OCI-LY7 (cell line): Measurements from ENCODE around the gene SPTBN2. TPM values are rescaled to one million over a fixed set of nuclear protein-coding genes. Genes with fewer than 3 reads are reported as not detected.

Experiments used
- BruUV-seq: library from RNA; stranded (reverse); fragments of 400-500 nt; replicated peaks from 2 replicates; lab custom pipeline; 2021; lab: Mats Ljungman, UMichigan
- CTCF ChIA-PET: fragments of 300-600 bp; sonication (Branson Sonifier 250); formaldehyde crosslinking; loops from one replicate; lab custom pipeline; 2022; ENCODE audit warnings: antibody characterized with exemption; ENCODE audit not compliant: unreplicated experiment; lab: Charles Lee
- POLR2A ChIA-PET: fragments of 300-600 bp; sonication (Branson Sonifier 250); formaldehyde crosslinking; loops from one replicate; lab custom pipeline; 2022; ENCODE audit warnings: antibody characterized with exemption; lab: Charles Lee
- DNase-seq: peaks from one replicate; pipeline ENCODE4 v3.0.0-alpha.2; 2015; ENCODE audit warnings: low spot score
- H2AFZ ChIP-seq: fragments of 200-600 bp; sonication (generic), shearing (Covaris generic); 2 replicates; pipeline ENCODE4 v1.6.1; 2014; ENCODE audit warnings: mild to moderate bottlenecking, antibody characterized with exemption, low read length, moderate library complexity
- H3K27ac ChIP-seq: fragments of 200-600 bp; sonication (generic); 2 replicates; pipeline ENCODE4 v1.5.1; 2014; ENCODE audit warnings: mixed run types, low read depth, mild to moderate bottlenecking, moderate library complexity, low read length, inconsistent platforms; ENCODE audit not compliant: poor library complexity, severe bottlenecking
- H3K36me3 ChIP-seq: fragments of 200-600 bp; sonication (generic); 2 replicates; pipeline ENCODE4 v1.6.1; 2014; ENCODE audit warnings: mild to moderate bottlenecking, antibody characterized with exemption, low read length, moderate library complexity, mixed read lengths; ENCODE audit not compliant: insufficient read depth
- H3K4me1 ChIP-seq: fragments of 200-600 bp; sonication (generic); 2 replicates; pipeline ENCODE4 v1.5.1; 2014; ENCODE audit warnings: mild to moderate bottlenecking, low read length; ENCODE audit not compliant: insufficient read depth, poor library complexity, severe bottlenecking
- H3K4me2 ChIP-seq: fragments of 200-600 bp; sonication (generic); 2 replicates; pipeline ENCODE4 v1.6.1; 2014; ENCODE audit warnings: mild to moderate bottlenecking, low read length
- H3K4me3 ChIP-seq: fragments of 200-600 bp; sonication (generic); 2 replicates; pipeline ENCODE4 v1.5.1; 2014; ENCODE audit warnings: mild to moderate bottlenecking, low read depth, low read length; ENCODE audit not compliant: poor library complexity, severe bottlenecking
- H3K79me2 ChIP-seq: fragments of 200-600 bp; sonication (generic); 2 replicates; pipeline ENCODE4 v1.6.1; 2016; ENCODE audit warnings: low read depth, mild to moderate bottlenecking, low read length, moderate library complexity, mixed read lengths; ENCODE audit not compliant: insufficient read depth
- H3K9me2 ChIP-seq: fragments of 200-600 bp; sonication (generic); 2 replicates; pipeline ENCODE4 v1.6.1; 2016; ENCODE audit warnings: mild to moderate bottlenecking, low read length, mixed read lengths; ENCODE audit not compliant: insufficient read depth
- H3K9me3 ChIP-seq: fragments of 200-600 bp; sonication (generic); 2 replicates; pipeline ENCODE4 v1.6.1; 2014; ENCODE audit warnings: mild to moderate bottlenecking, mixed run types, low read length, mixed read lengths
- H4K20me1 ChIP-seq: fragments of 200-600 bp; sonication (generic); 2 replicates; pipeline ENCODE4 v1.6.1; 2014; ENCODE audit warnings: mild to moderate bottlenecking, antibody characterized with exemption, low read length, moderate library complexity, mixed read lengths; ENCODE audit not compliant: insufficient read depth
- EZH2phosphoT487 ChIP-seq: fragments of 200-600 bp; sonication (generic); IDR thresholded peaks from 2 replicates; pipeline ENCODE4 v1.6.1; 2018; ENCODE audit warnings: low read depth, borderline replicate concordance, mild to moderate bottlenecking, mixed run types, antibody characterized with exemption, low read length, moderate library complexity, mixed read lengths
- intact Hi-C: fragments of 100-400 bp; cut with micrococcal nuclease; formaldehyde crosslinking; loops from one replicate; pipeline ENCODE4 v1.10.0; 2022; ENCODE audit not compliant: unreplicated experiment
- total RNA-seq, 2 experiments: library from RNA; depleted of rRNA in 1 of 2; stranded (reverse); fragments of >200 nt in 1 of 2; shearing (Covaris generic) in 1 of 2; gene quantifications; 2 replicates each; pipeline ENCODE4 v1.2.3, GENCODE V29; 2014 to 2022
- TF ChIP-seq, protein P1 (sequence below): fragments of 200-600 bp; sonication (generic); conservative IDR thresholded peaks from 2 replicates; pipeline ENCODE4 v1.5.1; 2014; ENCODE audit warnings: mild to moderate bottlenecking, antibody characterized with exemption, low read length, moderate library complexity, mixed read lengths

Gene SPTBN2
- total RNA-seq, 2 experiments from 2014 or later: 16.2 to 25.2 TPM

DNA sequence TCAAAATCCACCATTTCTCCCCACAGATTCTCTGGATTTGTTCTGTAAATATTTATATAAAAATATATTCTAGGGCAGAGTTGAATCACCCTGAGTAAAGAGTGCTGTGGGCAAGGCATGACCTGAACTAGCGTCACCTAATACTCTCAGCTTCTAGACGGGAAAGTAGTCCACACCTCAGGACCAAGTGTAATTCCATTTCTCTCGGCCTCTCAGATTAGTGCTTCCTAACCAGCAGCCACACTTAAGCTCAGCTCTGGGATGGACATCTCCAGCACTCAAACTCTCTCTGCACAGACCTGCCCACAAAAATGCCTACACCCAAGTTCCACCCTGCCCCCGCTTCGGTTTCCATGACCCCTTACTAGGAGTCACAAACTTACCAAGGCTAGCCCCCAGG, 5.3 kb downstream of the SPTBN2 start:
- ChIA-PET POLR2A (interaction anchor here (0.6 to 1.5 kb wide), 2 partner anchors 11 to 157 kb away, joined by 3 to 5 read pairs; no protein-coding TSS in a partner anchor), CTCF (no interaction called here)
- Histone ChIP-seq H3K27ac (no peak overlapping the region), H3K9me2 (no peaks in the 10 kb centered on the region), H3K79me2 (no peaks in the 10 kb centered on the region), H3K4me3 (no peak overlapping the region), H3K36me3 (no peaks in the 10 kb centered on the region), H3K4me1 (peaks cover 24% of the 10 kb centered on the region), H2AFZ (no peak overlapping the region), H3K4me2 (no peak overlapping the region), H4K20me1 (no peaks in the 10 kb centered on the region), H3K9me3 (no peaks in the 10 kb centered on the region)
- BruUV-seq: no TSS peak
- TF ChIP-seq EZH2phosphoT487: no peak
- TF ChIP-seq, protein P1, sequence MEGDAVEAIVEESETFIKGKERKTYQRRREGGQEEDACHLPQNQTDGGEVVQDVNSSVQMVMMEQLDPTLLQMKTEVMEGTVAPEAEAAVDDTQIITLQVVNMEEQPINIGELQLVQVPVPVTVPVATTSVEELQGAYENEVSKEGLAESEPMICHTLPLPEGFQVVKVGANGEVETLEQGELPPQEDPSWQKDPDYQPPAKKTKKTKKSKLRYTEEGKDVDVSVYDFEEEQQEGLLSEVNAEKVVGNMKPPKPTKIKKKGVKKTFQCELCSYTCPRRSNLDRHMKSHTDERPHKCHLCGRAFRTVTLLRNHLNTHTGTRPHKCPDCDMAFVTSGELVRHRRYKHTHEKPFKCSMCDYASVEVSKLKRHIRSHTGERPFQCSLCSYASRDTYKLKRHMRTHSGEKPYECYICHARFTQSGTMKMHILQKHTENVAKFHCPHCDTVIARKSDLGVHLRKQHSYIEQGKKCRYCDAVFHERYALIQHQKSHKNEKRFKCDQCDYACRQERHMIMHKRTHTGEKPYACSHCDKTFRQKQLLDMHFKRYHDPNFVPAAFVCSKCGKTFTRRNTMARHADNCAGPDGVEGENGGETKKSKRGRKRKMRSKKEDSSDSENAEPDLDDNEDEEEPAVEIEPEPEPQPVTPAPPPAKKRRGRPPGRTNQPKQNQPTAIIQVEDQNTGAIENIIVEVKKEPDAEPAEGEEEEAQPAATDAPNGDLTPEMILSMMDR: no peak
- intact Hi-C loops: no loop called here
- DNase-seq: no peak

DNA sequence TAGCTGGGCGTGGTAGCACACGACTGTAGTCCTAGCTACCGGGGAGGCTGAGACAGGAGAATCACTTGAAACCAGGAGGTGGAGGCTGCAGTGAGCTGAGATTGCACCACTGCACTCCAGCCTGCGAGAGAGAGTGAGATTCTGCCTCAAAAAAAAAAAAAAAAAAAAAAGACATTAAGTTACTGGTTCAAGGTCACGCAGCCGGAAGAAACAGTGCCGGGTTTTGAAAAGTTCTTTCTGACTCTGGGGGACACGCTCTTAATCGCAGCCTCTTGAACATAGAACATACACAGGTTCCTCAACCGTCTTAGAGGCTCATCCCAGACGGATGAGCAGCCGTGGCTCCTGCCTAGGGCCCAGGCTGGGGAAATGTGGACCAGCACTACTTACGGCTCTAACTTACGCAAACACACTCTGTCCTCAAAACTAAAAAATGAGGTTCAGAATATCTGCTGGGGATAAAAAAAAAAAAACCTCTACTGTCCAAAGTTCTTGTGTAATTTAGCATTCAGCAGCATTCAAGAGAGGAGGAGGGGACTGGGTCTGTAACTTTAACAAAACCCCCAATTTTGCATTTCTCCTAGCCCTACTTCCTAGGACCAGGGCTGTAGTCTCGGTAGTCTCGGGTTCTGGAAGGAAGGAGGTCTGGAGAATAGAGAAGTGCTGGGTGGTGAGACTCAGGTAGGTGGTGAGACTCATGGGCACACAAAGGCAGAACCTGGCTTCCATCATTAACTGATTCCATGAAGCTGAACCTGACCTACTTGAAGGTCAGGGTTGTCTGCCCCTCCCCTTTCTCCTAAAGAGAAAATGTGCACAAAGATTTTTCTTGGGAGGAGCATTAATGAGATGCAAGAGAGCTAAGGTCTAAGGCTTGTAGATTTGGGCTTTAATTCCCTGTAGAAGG, 6.0 kb downstream of the SPTBN2 start:
- ChIA-PET POLR2A (interaction anchor here (0.6 to 1.5 kb wide), 2 partner anchors 10 to 190 kb away, joined by 3 read pairs; no protein-coding TSS in a partner anchor), CTCF (no interaction called here)
- TF ChIP-seq, protein P1: no peak
- no peak for TF ChIP-seq EZH2phosphoT487
- Histone ChIP-seq H3K4me3 (no peak overlapping the region), H2AFZ (no peak overlapping the region), H3K9me2 (no peaks in the 10 kb centered on the region), H3K4me2 (no peak overlapping the region), H4K20me1 (no peaks in the 10 kb centered on the region), H3K9me3 (no peaks in the 10 kb centered on the region), H3K79me2 (no peaks in the 10 kb centered on the region), H3K4me1 (peaks cover 20% of the 10 kb centered on the region), H3K36me3 (no peaks in the 10 kb centered on the region), H3K27ac (no peak overlapping the region)
- DNase-seq: no peak
- BruUV-seq: no TSS peak
- intact Hi-C loops: no loop called here

DNA sequence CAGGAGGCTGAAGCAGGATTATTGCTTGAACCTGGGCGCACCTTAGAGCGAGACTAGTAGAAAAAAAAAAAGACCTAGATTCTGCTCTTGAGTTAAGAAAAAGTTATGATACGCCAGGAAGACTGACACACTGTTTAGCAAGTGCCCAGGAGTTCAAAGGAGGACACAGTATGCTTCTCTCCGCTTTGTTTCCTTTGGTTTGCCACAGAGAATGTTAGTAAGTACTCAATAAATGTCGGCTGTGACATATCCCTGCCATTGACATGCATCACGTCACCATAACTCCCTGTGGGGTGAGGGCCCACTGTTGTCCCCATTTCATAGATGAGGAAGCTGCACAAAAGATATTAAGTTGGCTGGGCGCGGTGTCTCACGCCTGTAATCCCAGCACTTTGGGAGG, 7.1 kb downstream of the SPTBN2 start:
- no peak for DNase-seq
- H3K9me2 ChIP-seq: no peaks in the 10 kb centered on the region
- H3K4me3 ChIP-seq: no peak overlapping the region
- intact Hi-C loops: no loop called here
- ChIA-PET CTCF (no interaction called here), POLR2A (interaction anchor here (0.6 kb wide), 1 partner anchor 189 kb away, joined by 3 read pairs; no protein-coding TSS in a partner anchor)
- H3K4me1 ChIP-seq: peaks cover 14% of the 10 kb centered on the region
- H3K36me3 ChIP-seq: no peaks in the 10 kb centered on the region
- no TSS peak for BruUV-seq
- TF ChIP-seq, protein P1: no peak
- TF ChIP-seq EZH2phosphoT487: no peak
- no peaks in the 10 kb centered on the region for H3K9me3 ChIP-seq
- H3K79me2 ChIP-seq: no peaks in the 10 kb centered on the region
- no peak overlapping the region for H2AFZ ChIP-seq
- no peak overlapping the region for H3K27ac ChIP-seq
- no peaks in the 10 kb centered on the region for H4K20me1 ChIP-seq
- no peak overlapping the region for H3K4me2 ChIP-seq
